D721Med (cell line): ENCODE data around the gene TRIP10.
"Not testable (repeated sequence)": the region's sequence is repeated elsewhere in the genome, so short reads cannot be mapped to it uniquely, and the experiment has no call there.

ENCODE experiments used
- DNase-seq: peaks from one replicate; pipeline ENCODE4 v3.0.0; 2011; ENCODE audit warnings: low spot score; ENCODE audit not compliant: insufficient read length
- FAIRE-seq: peaks from 2 replicates; lab custom pipeline; 2011; peaks lifted over from hg19 to GRCh38; lab: Jason Lieb, UNC
- TF ChIP-seq, protein P1 (sequence below): IDR thresholded peaks from 2 replicates; pipeline ENCODE4 v1.5.1; 2012; ENCODE audit warnings: mild to moderate bottlenecking, control low read depth; ENCODE audit not compliant: insufficient read depth; ENCODE audit errors: missing control alignments

TRIP10 gene

DNA sequence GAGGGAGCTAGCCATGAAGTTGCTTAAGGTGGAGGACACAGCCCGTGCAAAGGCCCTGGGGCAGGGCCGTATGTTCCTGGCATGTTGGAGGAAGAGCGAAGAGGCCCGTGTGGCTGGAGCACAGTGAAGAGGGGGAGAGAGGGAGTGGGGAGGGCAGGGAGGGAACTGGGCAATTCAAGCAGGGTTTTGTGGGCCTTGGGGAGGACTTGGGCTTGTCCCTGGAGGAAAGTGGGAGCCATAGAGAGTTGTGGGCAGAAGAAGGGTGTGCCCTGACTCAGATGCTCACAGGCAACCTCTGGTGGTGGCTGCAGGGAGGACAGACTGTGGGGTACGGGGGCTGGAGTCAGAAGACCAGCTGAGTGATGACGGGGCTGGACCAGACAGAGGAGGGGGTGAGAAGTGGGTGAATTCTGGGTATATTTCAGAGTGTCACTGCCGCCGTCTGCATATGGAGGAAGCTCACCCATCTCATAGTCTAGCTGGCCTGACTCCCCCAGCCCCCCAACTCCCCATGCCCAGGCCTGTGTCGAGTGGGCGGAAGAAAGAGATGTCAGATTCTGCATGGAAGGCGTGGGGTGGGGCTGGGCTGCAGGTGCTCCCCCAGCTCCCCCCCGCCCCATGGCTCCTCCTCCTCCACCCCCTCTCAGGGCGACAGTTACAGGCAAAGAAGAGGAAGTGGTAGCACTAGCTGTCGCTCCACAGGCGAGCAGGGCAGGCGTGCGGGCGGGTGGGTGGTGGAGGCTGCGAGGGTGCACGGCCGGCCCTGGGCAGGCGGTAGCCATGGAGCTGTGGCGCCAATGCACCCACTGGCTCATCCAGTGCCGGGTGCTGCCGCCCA lies 32.8 kb downstream of the TRIP10 start, which contains the start of gene VAV1:
TSS of gene VAV1 (plus strand) at position 681 of the 838 bp plus-strand sequence. CDS start at position 781, 100 bp downstream.
- FAIRE-seq (no peak), DNase-seq (no peak)
- TF ChIP-seq, protein P1, sequence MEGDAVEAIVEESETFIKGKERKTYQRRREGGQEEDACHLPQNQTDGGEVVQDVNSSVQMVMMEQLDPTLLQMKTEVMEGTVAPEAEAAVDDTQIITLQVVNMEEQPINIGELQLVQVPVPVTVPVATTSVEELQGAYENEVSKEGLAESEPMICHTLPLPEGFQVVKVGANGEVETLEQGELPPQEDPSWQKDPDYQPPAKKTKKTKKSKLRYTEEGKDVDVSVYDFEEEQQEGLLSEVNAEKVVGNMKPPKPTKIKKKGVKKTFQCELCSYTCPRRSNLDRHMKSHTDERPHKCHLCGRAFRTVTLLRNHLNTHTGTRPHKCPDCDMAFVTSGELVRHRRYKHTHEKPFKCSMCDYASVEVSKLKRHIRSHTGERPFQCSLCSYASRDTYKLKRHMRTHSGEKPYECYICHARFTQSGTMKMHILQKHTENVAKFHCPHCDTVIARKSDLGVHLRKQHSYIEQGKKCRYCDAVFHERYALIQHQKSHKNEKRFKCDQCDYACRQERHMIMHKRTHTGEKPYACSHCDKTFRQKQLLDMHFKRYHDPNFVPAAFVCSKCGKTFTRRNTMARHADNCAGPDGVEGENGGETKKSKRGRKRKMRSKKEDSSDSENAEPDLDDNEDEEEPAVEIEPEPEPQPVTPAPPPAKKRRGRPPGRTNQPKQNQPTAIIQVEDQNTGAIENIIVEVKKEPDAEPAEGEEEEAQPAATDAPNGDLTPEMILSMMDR, result no peak

DNA sequence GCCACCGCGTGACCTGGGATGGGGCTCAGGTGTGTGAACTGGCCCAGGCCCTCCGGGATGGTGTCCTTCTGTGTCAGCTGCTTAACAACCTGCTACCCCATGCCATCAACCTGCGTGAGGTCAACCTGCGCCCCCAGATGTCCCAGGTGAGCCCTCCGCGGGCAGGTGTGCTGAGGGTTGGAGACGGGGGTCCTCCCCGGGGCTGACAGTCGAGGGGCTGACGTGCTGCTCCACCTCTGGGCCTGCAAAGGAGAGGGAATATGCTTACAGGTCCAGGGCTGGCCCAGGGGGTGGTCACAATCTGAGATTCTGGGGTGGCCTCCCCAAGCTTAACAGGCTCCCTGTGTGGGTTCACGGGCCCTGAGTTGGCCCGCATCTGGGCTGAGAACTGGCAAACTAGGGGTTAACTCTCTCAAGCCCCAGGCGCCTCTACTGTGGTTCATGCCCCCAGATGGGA lies 33.4 kb downstream of the TRIP10 start:
- DNase-seq (no peak), FAIRE-seq (no peak)
- TF ChIP-seq, protein P1, result no peak

DNA sequence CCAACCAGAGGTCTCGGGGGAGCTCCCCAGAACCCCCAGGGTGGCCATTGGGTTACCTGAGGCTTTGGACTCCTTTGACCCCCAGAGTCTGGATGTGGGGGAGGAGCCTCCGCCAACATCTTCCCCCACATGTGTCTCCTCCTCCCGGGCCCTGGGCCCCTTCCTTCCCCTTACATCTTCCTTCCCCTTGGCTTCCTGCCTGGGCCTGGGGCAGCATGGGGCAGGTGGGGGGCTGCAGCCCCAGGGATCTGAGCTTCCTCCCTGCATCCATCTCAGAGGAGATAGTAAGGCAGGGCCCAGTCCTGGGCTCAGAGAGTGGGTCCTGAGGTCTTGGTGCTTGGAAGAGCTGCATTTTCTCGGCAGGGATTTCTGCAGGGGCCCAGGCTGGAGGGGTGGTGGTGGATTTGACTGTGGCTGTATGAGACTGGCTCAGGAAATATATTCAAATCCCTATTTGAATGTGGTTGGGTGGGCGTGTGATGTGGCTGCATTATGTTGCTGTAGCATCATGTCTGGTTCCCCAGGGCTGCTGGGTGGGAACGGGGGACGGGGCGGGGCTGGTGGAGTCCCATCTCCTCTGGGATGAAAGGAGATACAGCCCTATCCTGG lies 33.9 kb downstream of the TRIP10 start:
- FAIRE-seq, result no peak
- no peak for DNase-seq
- TF ChIP-seq, protein P1, result no peak

DNA sequence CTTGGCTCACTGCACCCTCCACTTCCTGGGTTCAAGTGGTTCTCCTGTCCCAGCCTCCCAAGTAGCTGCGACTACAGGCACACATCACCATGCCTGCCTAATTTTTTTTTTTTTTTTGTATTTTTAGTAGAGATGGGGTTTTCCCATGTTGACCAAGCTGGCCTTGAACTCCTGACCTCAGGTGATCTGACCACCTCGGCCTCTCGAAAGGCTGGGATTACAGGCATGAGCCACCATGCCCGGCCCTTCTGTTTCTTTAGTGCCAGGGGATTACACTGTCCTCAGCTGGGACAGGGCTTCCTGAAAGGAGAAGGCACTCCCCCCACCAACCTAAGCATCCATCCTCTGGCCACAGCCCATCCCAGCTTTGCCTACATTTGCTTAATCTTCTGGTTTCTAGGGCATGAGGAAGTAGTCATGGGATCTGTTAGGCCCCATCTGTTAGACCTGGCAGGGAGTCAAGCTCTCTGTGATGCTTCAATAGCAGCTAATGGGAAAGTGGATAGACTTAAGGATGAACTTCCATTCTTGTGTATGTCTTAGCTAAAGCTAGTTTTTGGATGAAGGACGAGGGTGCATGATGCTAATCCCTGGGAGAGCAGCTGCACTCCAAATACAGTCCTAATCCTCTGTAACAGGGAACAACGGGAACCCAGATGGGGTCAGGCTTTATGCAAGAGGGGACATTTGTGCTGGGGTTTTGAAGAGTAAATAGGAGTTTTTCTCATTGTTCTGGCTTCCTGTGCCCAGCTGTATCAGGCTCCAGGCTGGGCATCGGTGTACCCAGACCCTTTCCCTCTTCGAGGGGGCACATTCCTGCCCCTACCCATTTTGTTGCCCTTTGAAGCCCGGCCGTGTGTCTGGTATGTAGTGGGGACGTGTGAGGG lies 35.6 kb downstream of the TRIP10 start:
- TF ChIP-seq, protein P1, result no peak
- FAIRE-seq (no peak), DNase-seq (no peak)

DNA sequence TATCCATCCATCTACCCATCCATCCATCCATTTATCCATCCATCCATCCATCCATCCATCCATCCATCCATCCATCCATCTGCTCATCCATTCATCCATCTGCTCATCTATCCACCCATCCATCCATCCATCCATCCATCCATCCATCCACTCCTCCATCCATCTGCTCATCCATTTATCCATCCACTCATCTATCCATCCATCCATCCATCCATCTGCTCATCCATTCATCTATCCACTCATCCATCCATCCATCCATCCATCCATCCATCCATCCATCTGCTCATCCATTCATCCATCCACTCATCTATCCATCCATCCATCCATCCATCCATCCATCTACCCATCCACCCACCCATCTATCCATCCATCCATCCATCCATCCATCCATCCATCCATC lies 36.6 kb downstream of the TRIP10 start:
- not testable (repeated sequence) for FAIRE-seq, DNase-seq

DNA sequence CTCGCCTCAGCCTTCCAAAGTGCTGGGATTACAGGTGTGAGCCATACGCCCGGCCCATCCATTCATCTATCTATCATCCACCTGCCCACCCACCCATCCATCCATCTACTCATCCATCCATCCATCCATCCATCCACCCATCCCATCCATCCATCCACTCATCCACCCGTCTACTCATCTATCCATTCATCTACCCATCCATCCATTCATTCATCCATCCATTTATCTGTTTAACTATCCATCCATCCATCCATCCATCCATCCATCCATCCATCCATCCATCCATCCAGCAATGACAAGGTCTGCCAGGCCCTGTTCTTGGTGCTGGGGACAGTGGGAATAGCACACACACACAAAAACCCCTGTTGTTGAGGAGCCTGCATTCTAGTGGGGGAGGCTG lies 37.5 kb downstream of the TRIP10 start:
- no peak for FAIRE-seq
- DNase-seq, result no peak
- TF ChIP-seq, protein P1, result no peak

DNA sequence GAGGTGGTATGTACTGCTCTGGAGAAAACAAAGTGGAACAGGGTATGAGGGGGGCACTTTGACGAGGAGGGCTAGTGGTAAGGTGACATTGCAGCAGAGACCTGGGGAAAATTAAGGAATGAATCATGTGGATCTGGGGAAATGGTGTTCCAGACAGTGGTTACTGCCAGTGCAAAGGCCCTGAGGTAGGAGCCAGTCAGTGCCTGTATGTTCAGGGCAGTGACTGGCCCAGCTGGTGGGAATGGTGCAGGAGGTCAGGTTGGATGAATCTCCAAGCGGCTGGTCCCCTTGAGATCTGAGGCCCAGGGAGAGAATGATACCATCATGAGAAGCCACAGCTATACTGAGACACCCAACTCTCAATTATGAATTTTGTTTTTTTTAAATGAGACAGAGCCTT lies 38.0 kb downstream of the TRIP10 start:
- no peak for FAIRE-seq
- TF ChIP-seq, protein P1, result no peak
- no peak for DNase-seq
